Kidney epithelial cell (primary cell): Measurements from ENCODE around the gene LY6G5C. TPM values are rescaled to one million over a fixed set of nuclear protein-coding genes. Genes with fewer than 3 reads are reported as not detected.

Source experiments
- DNase-seq: peaks from one replicate; pipeline ENCODE4 v3.0.0-alpha.2; 2010; ENCODE audit warnings: low read depth
- H3K27me3 ChIP-seq: 2 replicates; pipeline ENCODE4 v1.6.0; 2011; ENCODE audit warnings: low read length; ENCODE audit not compliant: control insufficient read depth, insufficient read depth
- H3K36me3 ChIP-seq: 2 replicates; pipeline ENCODE4 v1.5.1; 2011; ENCODE audit warnings: low read length; ENCODE audit not compliant: control insufficient read depth, insufficient read depth
- H3K4me3 ChIP-seq: 2 replicates; pipeline ENCODE4 v1.5.1; 2011; ENCODE audit warnings: low read depth, mild to moderate bottlenecking, control low read depth, low read length
- CTCF ChIP-seq: IDR thresholded peaks from 2 replicates; pipeline ENCODE4 v1.5.1; 2011; ENCODE audit warnings: mild to moderate bottlenecking, moderate library complexity, low read length, control low read depth, inconsistent platforms; ENCODE audit not compliant: insufficient read depth, poor library complexity, severe bottlenecking
- total RNA-seq: library from RNA; depleted of rRNA; stranded (reverse); fragments of >200 nt; gene quantifications from 2 replicates; pipeline ENCODE4 v1.2.3, GENCODE V29; 2015

LY6G5C gene
- total RNA-seq, 1 donor from 2014 or later: not detected

- no peak overlapping the region for H3K4me3 ChIP-seq
- peaks cover 6% of the 10 kb centered on the region for H3K36me3 ChIP-seq
- no peak for DNase-seq
- no peak for TF ChIP-seq CTCF
- H3K27me3 ChIP-seq: no peaks in the 10 kb centered on the region
Measured at GRCh38 chr6:31631681-31632278, 49.1 kb downstream of the LY6G5C start.

- TF ChIP-seq CTCF: no peak
- Histone ChIP-seq H3K27me3 (no peaks in the 10 kb centered on the region), H3K36me3 (peaks cover 6% of the 10 kb centered on the region), H3K4me3 (no peak overlapping the region)
- DNase-seq: no peak
Measured at GRCh38 chr6:31631209-31631608, 49.7 kb downstream of the LY6G5C start.

- DNase-seq: no peak
- no peak overlapping the region for H3K4me3 ChIP-seq
- H3K36me3 ChIP-seq: peaks cover 9% of the 10 kb centered on the region
- no peak for TF ChIP-seq CTCF
- H3K27me3 ChIP-seq: no peaks in the 10 kb centered on the region
Measured at GRCh38 chr6:31630177-31630934, 50.5 kb downstream of the LY6G5C start.

- Histone ChIP-seq H3K36me3 (peaks cover 9% of the 10 kb centered on the region), H3K27me3 (no peaks in the 10 kb centered on the region), H3K4me3 (no peak overlapping the region)
- no peak for TF ChIP-seq CTCF
- no peak for DNase-seq
Measured at GRCh38 chr6:31629014-31629413, 51.9 kb downstream of the LY6G5C start.

GRCh38 chr6:31627690-31628287, 53.1 kb downstream of the LY6G5C start:
- Histone ChIP-seq H3K4me3 (no peak overlapping the region), H3K27me3 (no peaks in the 10 kb centered on the region), H3K36me3 (peaks cover 8% of the 10 kb centered on the region)
- no peak for DNase-seq
- no peak for TF ChIP-seq CTCF
